GM10248 (cell line): ENCODE results near the gene TXNRD1.
A peak's percentile ranks its signal among the peaks of the same experiment; 100 is the strongest.
"Not testable (repeated sequence)": the region's sequence is repeated elsewhere in the genome, so short reads cannot be mapped to it uniquely, and the experiment has no call there.

Source experiments
- CTCF ChIA-PET: fragments of 300-600 bp; sonication (Branson Sonifier 250); formaldehyde crosslinking; extraction: SDS; loops from one replicate; lab custom pipeline; 2021; ENCODE audit warnings: antibody characterized with exemption; lab: Yijun Ruan, JAX
- POLR2A ChIA-PET: fragments of 350-650 bp; sonication (Branson Sonifier 250); formaldehyde crosslinking; extraction: SDS; loops from one replicate; lab custom pipeline; 2020; ENCODE audit warnings: antibody characterized with exemption; lab: Yijun Ruan, JAX
- DNase-seq: peaks from one replicate; pipeline ENCODE4 v3.0.0; 2012; ENCODE audit errors: extremely low spot score
- TF ChIP-seq, protein P1 (sequence below): IDR thresholded peaks from 2 replicates; pipeline ENCODE4 v1.5.1; 2012; ENCODE audit warnings: mild to moderate bottlenecking, low read depth; ENCODE audit errors: extremely low read depth, missing control alignments, control extremely low read depth

The TXNRD1 gene

GRCh38 chr12:104292872-104293794 is 77.6 kb downstream of the TXNRD1 start:
- ChIA-PET POLR2A (no interaction called here), CTCF (interaction anchor here (2.3 kb wide), 1 partner anchor 9 kb away, joined by 5 read pairs; no protein-coding TSS in a partner anchor)
- TF ChIP-seq, protein P1, sequence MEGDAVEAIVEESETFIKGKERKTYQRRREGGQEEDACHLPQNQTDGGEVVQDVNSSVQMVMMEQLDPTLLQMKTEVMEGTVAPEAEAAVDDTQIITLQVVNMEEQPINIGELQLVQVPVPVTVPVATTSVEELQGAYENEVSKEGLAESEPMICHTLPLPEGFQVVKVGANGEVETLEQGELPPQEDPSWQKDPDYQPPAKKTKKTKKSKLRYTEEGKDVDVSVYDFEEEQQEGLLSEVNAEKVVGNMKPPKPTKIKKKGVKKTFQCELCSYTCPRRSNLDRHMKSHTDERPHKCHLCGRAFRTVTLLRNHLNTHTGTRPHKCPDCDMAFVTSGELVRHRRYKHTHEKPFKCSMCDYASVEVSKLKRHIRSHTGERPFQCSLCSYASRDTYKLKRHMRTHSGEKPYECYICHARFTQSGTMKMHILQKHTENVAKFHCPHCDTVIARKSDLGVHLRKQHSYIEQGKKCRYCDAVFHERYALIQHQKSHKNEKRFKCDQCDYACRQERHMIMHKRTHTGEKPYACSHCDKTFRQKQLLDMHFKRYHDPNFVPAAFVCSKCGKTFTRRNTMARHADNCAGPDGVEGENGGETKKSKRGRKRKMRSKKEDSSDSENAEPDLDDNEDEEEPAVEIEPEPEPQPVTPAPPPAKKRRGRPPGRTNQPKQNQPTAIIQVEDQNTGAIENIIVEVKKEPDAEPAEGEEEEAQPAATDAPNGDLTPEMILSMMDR = no peak
- no peak for DNase-seq

- CTCF ChIA-PET = interaction anchor here (1.2 to 1.6 kb wide), 2 partner anchors 9 to 331 kb away, joined by 3 read pairs; partner anchors contain the start of gene EID3
- POLR2A ChIA-PET = interaction anchor here (3.7 kb wide), 1 partner anchor 8 kb away, joined by 13 read pairs; no protein-coding TSS in a partner anchor
- DNase-seq = not testable (repeated sequence)
- TF ChIP-seq, protein P1 = peak; percentile 19
Measured at GRCh38 chr12:104294158-104294859, 78.7 kb downstream of the TXNRD1 start.

GRCh38 chr12:104294927-104295668 is 79.5 kb downstream of the TXNRD1 start:
- TF ChIP-seq, protein P1 = no peak
- DNase-seq = no peak
- ChIA-PET CTCF (interaction anchor here (1.2 to 1.6 kb wide), 2 partner anchors 8 to 332 kb away, joined by 3 read pairs; partner anchors contain the start of gene EID3), POLR2A (interaction anchor here (0.7 to 3.7 kb wide), 2 partner anchors 8 to 13 kb away, joined by 4 to 13 read pairs; no protein-coding TSS in a partner anchor)

GRCh38 chr12:104295954-104296353 is 80.4 kb downstream of the TXNRD1 start:
- POLR2A ChIA-PET = interaction anchor here (0.7 to 3.7 kb wide), 2 partner anchors 9 to 12 kb away, joined by 4 to 13 read pairs; no protein-coding TSS in a partner anchor
- CTCF ChIA-PET = interaction anchor here (1.6 kb wide), 1 partner anchor 332 kb away, joined by 3 read pairs; no protein-coding TSS in a partner anchor
- TF ChIP-seq, protein P1 = no peak
- no peak for DNase-seq

DNA sequence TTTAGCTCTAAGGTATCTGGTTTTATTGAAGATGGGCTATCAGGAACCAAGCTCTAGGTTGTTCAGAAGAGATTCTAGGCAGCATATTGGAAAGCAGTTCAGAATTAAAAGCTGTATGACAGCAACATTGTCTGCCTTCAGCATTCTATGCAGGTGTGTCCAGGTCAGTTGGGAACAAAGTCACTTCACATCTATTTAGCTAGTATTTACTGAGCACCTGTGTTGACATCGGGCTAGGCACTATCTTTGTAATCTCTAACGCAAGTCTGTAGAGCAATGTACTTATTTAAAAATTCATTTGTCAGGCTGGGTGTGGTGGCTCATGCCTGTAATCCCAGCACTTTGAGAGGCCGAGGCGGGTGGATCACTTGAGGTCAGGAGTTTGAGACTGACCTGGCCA is 81.1 kb downstream of the TXNRD1 start:
- ChIA-PET POLR2A (interaction anchor here (0.7 to 3.7 kb wide), 3 partner anchors 10 to 536 kb away, joined by 6 to 13 read pairs (median 6); no protein-coding TSS in a partner anchor), CTCF (interaction anchor here (0.9 kb wide), 1 partner anchor 9 kb away, joined by 3 read pairs; no protein-coding TSS in a partner anchor)
- DNase-seq = no peak
- TF ChIP-seq, protein P1 = no peak
